Suprapubic skin (tissue), 4 donors: ENCODE data around the gene TMED6. TPM values are rescaled to one million over a fixed set of nuclear protein-coding genes. Genes with fewer than 3 reads are reported as not detected.

Experiments used
- DNase-seq, 2 donors: peaks; one replicate each; pipeline ENCODE4 v3.0.0-alpha.2; 2019; ENCODE audit warnings: low spot score in 2 of 2
- H3K27ac ChIP-seq: fragments of 200-600 bp; sonication (generic); one replicate; pipeline ENCODE4 v1.5.1; 2019
- H3K27me3 ChIP-seq: fragments of 200-600 bp; sonication (generic); one replicate; pipeline ENCODE4 v1.5.1; 2019
- H3K36me3 ChIP-seq: fragments of 200-600 bp; sonication (generic); one replicate; pipeline ENCODE4 v1.5.1; 2019
- H3K4me1 ChIP-seq: fragments of 200-600 bp; sonication (generic); one replicate; pipeline ENCODE4 v1.5.1; 2019
- H3K4me3 ChIP-seq: fragments of 200-600 bp; sonication (generic); one replicate; pipeline ENCODE4 v1.5.1; 2019; ENCODE audit warnings: mild to moderate bottlenecking
- H3K9me3 ChIP-seq: fragments of 200-600 bp; sonication (generic); one replicate; pipeline ENCODE4 v1.5.1; 2019
- CTCF ChIP-seq, 2 donors: fragments of 200-600 bp in 1 of 2; fragments of 450-650 bp in 1 of 2; sonication (generic) in 1 of 2; IDR thresholded peaks; one replicate each; pipeline ENCODE4 v1.5.1; 2016 to 2019; ENCODE audit warnings: antibody characterized with exemption in 2 of 2, mild to moderate bottlenecking in 1 of 2, moderate library complexity in 1 of 2
- EP300 ChIP-seq: sonication (generic); formaldehyde crosslinking; IDR thresholded peaks from one replicate; pipeline ENCODE4 v1.6.1; 2017; ENCODE audit warnings: antibody characterized with exemption
- POLR2A ChIP-seq, 2 donors: fragments of 450-650 bp; IDR thresholded peaks; one replicate each; pipeline ENCODE4 v1.6.1; 2017; ENCODE audit warnings: antibody characterized with exemption in 2 of 2, mild to moderate bottlenecking in 2 of 2, moderate library complexity in 2 of 2
- POLR2AphosphoS5 ChIP-seq, 3 donors: sonication (generic); formaldehyde crosslinking; IDR thresholded peaks; one replicate each; pipeline ENCODE4 v1.6.1; 2017; ENCODE audit warnings: antibody characterized with exemption in 3 of 3
- WGBS: methylation state at CpG from one replicate; pipeline ENCODE4 v1.1.5; 2018; 5-methylcytosine and 5-hydroxymethylcytosine counted together
- total RNA-seq, 4 donors: library from RNA; depleted of rRNA; stranded (reverse); fragments of >200 nt; gene quantifications; one replicate each; pipeline ENCODE4 v1.1.0, GENCODE V29; 2016

Gene TMED6
- total RNA-seq, 4 donors from 2014 or later: 0.98 to 1.5 TPM; not detected in 2

- no peak for DNase-seq
- TF ChIP-seq EP300: no peak
- TF ChIP-seq CTCF (IDR thresholded peaks at IDR 0.05): no peak
- TF ChIP-seq POLR2AphosphoS5 (IDR thresholded peaks at IDR 0.05): no peak
- no peak for TF ChIP-seq POLR2A (IDR thresholded peaks at IDR 0.05)
- Histone ChIP-seq H3K4me1 (peaks cover 20% of the 10 kb centered on the region), H3K9me3 (no peaks in the 10 kb centered on the region), H3K4me3 (no peak overlapping the region), H3K27me3 (no peaks in the 10 kb centered on the region), H3K27ac (no peak overlapping the region), H3K36me3 (peaks cover 51% of the 10 kb centered on the region)
- WGBS: 62% methylated on average over 2 of the region's 2 CpGs
Observed at GRCh38 chr16:69381231-69381630, 29.6 kb upstream of the TMED6 start.

GRCh38 chr16:69378760-69379159 is 27.2 kb upstream of the TMED6 start:
- Histone ChIP-seq H3K4me3 (no peak overlapping the region), H3K27me3 (no peaks in the 10 kb centered on the region), H3K36me3 (peaks cover 49% of the 10 kb centered on the region), H3K9me3 (no peaks in the 10 kb centered on the region), H3K4me1 (peaks cover 5% of the 10 kb centered on the region), H3K27ac (no peak overlapping the region)
- TF ChIP-seq EP300 (no peak), POLR2A (IDR thresholded peaks at IDR 0.05) (no peak), CTCF (IDR thresholded peaks at IDR 0.05) (no peak), POLR2AphosphoS5 (IDR thresholded peaks at IDR 0.05) (no peak)
- DNase-seq: no peak
- 83% methylated on average over 1 of the region's 1 CpG for WGBS

- TF ChIP-seq CTCF (IDR thresholded peaks at IDR 0.05) (no peak), POLR2AphosphoS5 (IDR thresholded peaks at IDR 0.05) (no peak), POLR2A (IDR thresholded peaks at IDR 0.05) (no peak), EP300 (no peak)
- peaks cover 48% of the 10 kb centered on the region for H3K36me3 ChIP-seq
- no peaks in the 10 kb centered on the region for H3K27me3 ChIP-seq
- H3K27ac ChIP-seq: no peak overlapping the region
- no peaks in the 10 kb centered on the region for H3K4me1 ChIP-seq
- 81% methylated on average over 1 of the region's 1 CpG for WGBS
- no peak overlapping the region for H3K4me3 ChIP-seq
- no peak for DNase-seq
- H3K9me3 ChIP-seq: no peaks in the 10 kb centered on the region
Observed at GRCh38 chr16:69378036-69378435, 26.4 kb upstream of the TMED6 start.

- TF ChIP-seq EP300 (no peak), POLR2AphosphoS5 (IDR thresholded peaks at IDR 0.05) (no peak), POLR2A (IDR thresholded peaks at IDR 0.05) (no peak), CTCF (IDR thresholded peaks at IDR 0.05) (no peak)
- no peak overlapping the region for H3K27ac ChIP-seq
- no peak for DNase-seq
- peaks cover 48% of the 10 kb centered on the region for H3K36me3 ChIP-seq
- H3K9me3 ChIP-seq: no peaks in the 10 kb centered on the region
- H3K4me1 ChIP-seq: no peaks in the 10 kb centered on the region
- H3K4me3 ChIP-seq: no peak overlapping the region
- H3K27me3 ChIP-seq: no peaks in the 10 kb centered on the region
- 97% methylated on average over 10 of the region's 10 CpGs for WGBS
Observed at GRCh38 chr16:69376393-69377059, 24.9 kb upstream of the TMED6 start.

GRCh38 chr16:69373019-69373418 is 21.4 kb upstream of the TMED6 start:
- peaks cover 61% of the 10 kb centered on the region for H3K36me3 ChIP-seq
- TF ChIP-seq POLR2A (IDR thresholded peaks at IDR 0.05): no peak
- 88% methylated on average over 1 of the region's 1 CpG for WGBS

GRCh38 chr16:69371564-69371963 is 20.0 kb upstream of the TMED6 start:
- no peak overlapping the region for H3K27ac ChIP-seq
- TF ChIP-seq EP300 (no peak), POLR2A (IDR thresholded peaks at IDR 0.05) (no peak), POLR2AphosphoS5 (IDR thresholded peaks at IDR 0.05) (no peak), CTCF (IDR thresholded peaks at IDR 0.05) (no peak)
- 93% methylated on average over 2 of the region's 2 CpGs for WGBS

More at GRCh38 chr16:69373019-69373418, 21.4 kb upstream of the TMED6 start:
- no peak for DNase-seq
- Histone ChIP-seq H3K27ac (no peak overlapping the region), H3K27me3 (no peaks in the 10 kb centered on the region), H3K9me3 (no peaks in the 10 kb centered on the region), H3K4me1 (no peaks in the 10 kb centered on the region), H3K4me3 (no peak overlapping the region)

More at GRCh38 chr16:69371564-69371963, 20.0 kb upstream of the TMED6 start:
- Histone ChIP-seq H3K9me3 (no peaks in the 10 kb centered on the region), H3K27me3 (no peaks in the 10 kb centered on the region), H3K36me3 (peaks cover 71% of the 10 kb centered on the region), H3K4me1 (no peaks in the 10 kb centered on the region), H3K4me3 (no peak overlapping the region)
- no peak for DNase-seq
